Sigmoid colon (tissue), 7 donors: ENCODE data around the gene ATF7. TPM values are rescaled to one million over a fixed set of nuclear protein-coding genes. Genes with fewer than 3 reads are reported as not detected.
A peak's percentile ranks its signal among the peaks of the same experiment; 100 is the strongest.
"Not testable (repeated sequence)": the region's sequence is repeated elsewhere in the genome, so short reads cannot be mapped to it uniquely, and the experiment has no call there.

Experiments used
- DNase-seq: peaks from one replicate; pipeline ENCODE4 v3.0.0-alpha.2; 2019
- H3K27ac ChIP-seq, 4 donors: fragments of 200-600 bp; sonication (generic); one replicate each; pipeline ENCODE4 v1.5.1; 2016 to 2019; ENCODE audit warnings: mild to moderate bottlenecking in 1 of 4
- H3K27me3 ChIP-seq, 3 donors: fragments of 200-600 bp; sonication (generic); one replicate each; pipeline ENCODE4 v1.5.1; 2019; ENCODE audit warnings: mild to moderate bottlenecking in 1 of 3
- H3K36me3 ChIP-seq, 4 donors: fragments of 200-600 bp; sonication (generic); one replicate each; pipeline ENCODE4 v1.5.1; 2016 to 2019
- H3K4me1 ChIP-seq, 4 donors: fragments of 200-600 bp; sonication (generic); one replicate each; pipeline ENCODE4 v1.5.1; 2017 to 2019
- H3K4me3 ChIP-seq, 4 donors: fragments of 200-600 bp; sonication (generic); one replicate each; pipeline ENCODE4 v1.5.1; 2017 to 2019; ENCODE audit warnings: mild to moderate bottlenecking in 2 of 4, moderate library complexity in 1 of 4
- H3K9me3 ChIP-seq, 4 donors: fragments of 200-600 bp in 3 of 4; sonication (generic) in 3 of 4; one replicate each; pipeline versions ENCODE4 v1.5.1 to v1.6.1; 2013 to 2019
- CTCF ChIP-seq, 4 experiments: fragments of 450-650 bp in 3 of 4; fragments of 200-600 bp in 1 of 4; IDR thresholded peaks; one replicate each; pipeline ENCODE4 v1.5.1; 2016 to 2019; ENCODE audit warnings: antibody characterized with exemption in 4 of 4, mild to moderate bottlenecking in 3 of 4, moderate library complexity in 2 of 4
- EP300 ChIP-seq, 4 donors: sonication (generic); formaldehyde crosslinking; IDR thresholded peaks; one replicate each; pipeline ENCODE4 v1.6.1; 2017; ENCODE audit warnings: antibody characterized with exemption in 4 of 4
- POLR2A ChIP-seq, 2 donors: fragments of 450-650 bp; IDR thresholded peaks; one replicate each; pipeline ENCODE4 v1.6.1; 2016; ENCODE audit warnings: antibody characterized with exemption in 2 of 2, mild to moderate bottlenecking in 2 of 2, moderate library complexity in 2 of 2
- POLR2AphosphoS5 ChIP-seq, 4 donors: sonication (generic); formaldehyde crosslinking; IDR thresholded peaks; one replicate each; pipeline ENCODE4 v1.6.1; 2017; ENCODE audit warnings: antibody characterized with exemption in 4 of 4
- WGBS, 2 donors: extraction: QIAGEN DNeasy Blood & Tissue Kit; methylation state at CpG; one replicate each; pipeline ENCODE4 v1.1.7; 2013; 5-methylcytosine and 5-hydroxymethylcytosine counted together
- intact Hi-C: fragments of 100-400 bp; cut with DNase I; formaldehyde crosslinking; loops from one replicate; pipeline ENCODE4 v1.15.1; 2023
- polyA plus RNA-seq, 3 donors: library from polyadenylated mRNA; stranded (reverse); fragments of 200-250 nt; gene quantifications; one replicate each; pipeline ENCODE4 v1.2.3, GENCODE V29; 2013
- total RNA-seq, 4 donors: library from RNA; depleted of rRNA; stranded (reverse); fragments of >200 nt; gene quantifications; one replicate each; pipeline ENCODE4 v1.1.0, GENCODE V29; 2016
- donor health status: healthy with polysubstance abuse.
- donor health status: Bipolar disorder and iron deficiency.
- donor health status: healthy.

The ATF7 gene
- total and polyA plus RNA-seq, 7 donors = 20.2 to 36.0 (median 22.0) TPM

GRCh38 chr12:53601296-53601847, 24.8 kb downstream of the ATF7 start:
- Histone ChIP-seq H3K27me3 (no peaks in the 10 kb centered on the region), H3K4me1 (peaks cover 0 to 65% (median 50%) of the 10 kb centered on the region in 4 donors), H3K4me3 (peak overlapping the region in 3 of 4 donors; percentile 9 to 17 (median 16)), H3K27ac (peak overlapping the region; percentile 38 to 63 (median 42)), H3K9me3 (no peaks in the 10 kb centered on the region), H3K36me3 (no peaks in the 10 kb centered on the region)
- WGBS, 2 donors = 37 to 65% methylated on average over 12 of the region's 12 CpGs
- DNase-seq = no peak
- intact Hi-C loops = no loop called here
- TF ChIP-seq POLR2A (IDR thresholded peaks at IDR 0.05) (no peak), CTCF (IDR thresholded peaks at IDR 0.05) (no peak), POLR2AphosphoS5 (IDR thresholded peaks at IDR 0.05) (peak in 1 of 4 donors; percentile 23), EP300 (IDR thresholded peaks at IDR 0.05) (no peak)

- intact Hi-C loops = no loop called here
- no peak overlapping the region for H3K4me3 ChIP-seq
- no peak for DNase-seq
- H3K9me3 ChIP-seq = no peaks in the 10 kb centered on the region
- no peak for TF ChIP-seq POLR2A (IDR thresholded peaks at IDR 0.05)
- TF ChIP-seq POLR2AphosphoS5 (IDR thresholded peaks at IDR 0.05) = no peak
- no peak for TF ChIP-seq CTCF (IDR thresholded peaks at IDR 0.05)
- TF ChIP-seq EP300 (IDR thresholded peaks at IDR 0.05) = no peak
- peak overlapping the region; percentile 38 to 63 (median 42) for H3K27ac ChIP-seq
- no peaks in the 10 kb centered on the region for H3K36me3 ChIP-seq
- 80 to 89% methylated on average over 13 of the region's 13 CpGs for WGBS, 2 donors
- H3K27me3 ChIP-seq = no peaks in the 10 kb centered on the region
- H3K4me1 ChIP-seq = peaks cover 0 to 72% (median 56%) of the 10 kb centered on the region in 4 donors
Observed at GRCh38 chr12:53600490-53601295, 25.5 kb downstream of the ATF7 start.

- no peak for DNase-seq
- 81 to 89% methylated on average over 2 of the region's 2 CpGs for WGBS, 2 donors
- intact Hi-C loops = no loop called here
- Histone ChIP-seq H3K36me3 (no peaks in the 10 kb centered on the region), H3K27me3 (no peaks in the 10 kb centered on the region), H3K9me3 (no peaks in the 10 kb centered on the region), H3K27ac (no peak overlapping the region), H3K4me3 (no peak overlapping the region), H3K4me1 (peaks cover 0 to 82% (median 66%) of the 10 kb centered on the region in 4 donors)
- peak in 1 of 4 experiments; percentile 13 for TF ChIP-seq CTCF (IDR thresholded peaks at IDR 0.05)
- no peak for TF ChIP-seq POLR2A (IDR thresholded peaks at IDR 0.05)
- TF ChIP-seq EP300 (IDR thresholded peaks at IDR 0.05) = no peak
- TF ChIP-seq POLR2AphosphoS5 (IDR thresholded peaks at IDR 0.05) = no peak
Observed at GRCh38 chr12:53599579-53599978, 26.6 kb downstream of the ATF7 start.

GRCh38 chr12:53598971-53599370, 27.2 kb downstream of the ATF7 start:
- 98 to 99% methylated on average over 2 of the region's 2 CpGs for WGBS, 2 donors
- intact Hi-C loops, DNase-seq, H3K4me3 ChIP-seq, H3K36me3 ChIP-seq, H3K27me3 ChIP-seq, H3K9me3 ChIP-seq, H3K27ac ChIP-seq: not testable (repeated sequence)
- H3K4me1 ChIP-seq = peaks cover 0 to 82% (median 64%) of the 10 kb centered on the region in 4 donors

- Histone ChIP-seq H3K27me3 (no peaks in the 10 kb centered on the region), H3K4me1 (peaks cover 0 to 70% (median 51%) of the 10 kb centered on the region in 4 donors), H3K9me3 (no peaks in the 10 kb centered on the region), H3K4me3 (no peak overlapping the region), H3K27ac (peak overlapping the region in 3 of 4 donors; percentile 65 to 73 (median 67)), H3K36me3 (no peaks in the 10 kb centered on the region)
- peak in 1 of 4 donors; percentile 49 for TF ChIP-seq POLR2AphosphoS5 (IDR thresholded peaks at IDR 0.05)
- TF ChIP-seq POLR2A (IDR thresholded peaks at IDR 0.05) = no peak
- intact Hi-C loops = no loop called here
- no peak for DNase-seq
- 62 to 69% methylated on average over 3 of the region's 3 CpGs for WGBS, 2 donors
Observed at GRCh38 chr12:53596920-53597363, 29.2 kb downstream of the ATF7 start.
